H7 (cell line): ENCODE results near the gene CDH23. TPM values are rescaled to one million over a fixed set of nuclear protein-coding genes. Genes with fewer than 3 reads are reported as not detected.

Experiments
- DNase-seq: peaks from one replicate; pipeline ENCODE4 v3.0.0; 2012
- H3K27me3 ChIP-seq: 2 replicates; pipeline ENCODE4 v1.6.0; 2011; ENCODE audit warnings: mild to moderate bottlenecking, low read length; ENCODE audit not compliant: control insufficient read depth, insufficient read depth
- H3K36me3 ChIP-seq: replicated peaks from 2 replicates; pipeline ENCODE4 v1.5.1; 2011; ENCODE audit warnings: low read length; ENCODE audit not compliant: control insufficient read depth, insufficient read depth
- H3K4me3 ChIP-seq: 2 replicates; pipeline ENCODE4 v1.5.1; 2011; ENCODE audit warnings: low read depth, mild to moderate bottlenecking, control low read depth, low read length, moderate library complexity; ENCODE audit not compliant: insufficient read depth
- total RNA-seq: library from RNA; depleted of rRNA; stranded (reverse); fragments of >200 nt; shearing (Covaris generic); gene quantifications from 2 replicates; pipeline ENCODE4 v1.2.3, GENCODE V29; 2014

The CDH23 gene
- total RNA-seq, 1 experiment from 2014 or later, result 4.5 TPM

DNA sequence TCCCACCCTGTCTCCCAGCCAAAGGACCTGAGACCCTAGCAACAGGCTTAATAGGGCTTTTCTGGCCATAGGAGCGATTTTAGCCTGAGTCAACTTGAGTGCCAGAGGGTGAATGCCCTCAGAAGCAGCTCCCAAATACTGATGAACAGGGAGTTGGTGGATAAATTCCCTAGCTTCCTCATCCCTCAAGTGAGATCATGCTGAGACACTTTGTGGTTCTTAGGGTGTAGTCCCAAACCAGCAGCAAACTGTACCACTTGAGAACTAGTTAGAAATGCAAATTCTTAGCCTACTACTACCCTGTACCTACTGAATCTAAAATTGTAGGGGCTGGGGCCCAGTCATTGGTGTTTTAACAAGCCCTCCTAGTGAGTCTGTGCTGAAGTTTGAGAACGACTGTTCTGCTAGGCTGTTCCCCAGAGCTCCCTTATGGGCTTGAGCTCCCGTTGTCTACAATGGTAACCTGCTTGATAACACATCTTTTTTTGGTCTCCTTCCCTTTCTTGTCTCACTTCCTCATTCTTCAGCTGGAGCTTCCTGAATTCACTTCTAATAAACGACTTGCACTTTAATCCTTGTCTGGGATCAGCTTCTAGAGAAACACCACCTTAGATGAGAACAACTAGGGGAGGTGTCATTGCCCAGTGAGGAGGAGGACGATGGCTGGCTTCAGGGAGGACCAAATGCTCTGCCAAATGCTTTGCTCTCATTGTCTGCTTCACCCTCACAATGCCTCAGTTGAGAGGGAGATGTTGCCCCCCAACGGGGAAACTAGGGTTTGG, 18.2 kb upstream of the CDH23 start:
- peaks cover 1% of the 10 kb centered on the region; the same call in 1 of the 2 replicates for H3K27me3 ChIP-seq
- no peak overlapping the region for H3K4me3 ChIP-seq
- H3K36me3 ChIP-seq, result no peaks in the 10 kb centered on the region
- no peak for DNase-seq

DNA sequence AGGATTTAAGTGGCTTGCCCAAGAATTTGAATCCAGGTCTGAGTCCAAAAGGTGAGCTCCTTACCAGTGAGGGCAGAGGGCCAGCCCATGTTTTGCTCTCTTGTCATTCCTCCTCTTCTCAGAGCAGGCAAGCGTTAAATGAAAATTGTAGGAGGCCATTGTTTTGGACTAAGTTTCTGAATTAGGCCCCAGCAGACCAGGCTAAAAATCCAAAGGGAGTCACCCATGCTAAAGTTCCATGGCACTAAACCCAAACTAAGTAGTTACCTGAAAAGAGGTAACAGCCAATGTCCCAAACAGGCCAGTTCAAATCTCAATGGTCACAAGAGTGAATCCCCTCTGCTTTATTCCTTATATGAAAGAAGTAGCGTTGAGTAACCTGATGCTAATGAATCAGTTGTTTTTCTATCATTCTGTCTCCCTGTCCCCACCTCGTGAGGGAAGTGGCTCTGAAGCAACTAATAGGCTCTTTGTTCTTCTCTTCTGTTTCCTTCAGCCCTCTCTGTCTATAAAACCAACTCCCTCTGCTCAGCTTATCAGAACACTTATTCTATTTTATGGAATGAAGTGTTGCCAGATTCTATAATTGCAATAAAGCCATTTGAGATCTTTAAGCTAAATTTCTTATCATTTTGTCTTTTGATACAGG, 17.5 kb upstream of the CDH23 start:
- H3K27me3 ChIP-seq, result peaks cover 1% of the 10 kb centered on the region; the same call in 1 of the 2 replicates
- H3K4me3 ChIP-seq, result no peak overlapping the region
- H3K36me3 ChIP-seq, result no peaks in the 10 kb centered on the region
- DNase-seq, result no peak

DNA sequence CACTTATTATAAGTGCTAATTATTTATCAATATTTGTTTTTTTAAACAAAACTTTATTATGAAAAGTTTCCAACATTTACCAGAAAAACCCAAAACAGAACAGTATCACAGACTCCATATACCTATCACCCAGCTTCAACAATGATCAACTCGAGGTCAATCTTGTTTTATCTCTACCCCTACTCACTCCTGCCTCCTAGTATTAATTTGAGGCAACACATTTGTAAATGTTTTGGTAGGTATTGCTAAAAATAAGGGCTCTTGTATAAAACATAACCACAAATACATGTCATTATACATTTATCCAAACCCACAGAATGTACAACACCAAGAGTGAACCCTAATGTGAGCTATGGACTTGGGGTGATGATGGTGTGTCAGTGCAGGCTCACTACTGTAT, 15.9 kb upstream of the CDH23 start:
- no peaks in the 10 kb centered on the region for H3K36me3 ChIP-seq
- H3K4me3 ChIP-seq, result no peak overlapping the region
- DNase-seq, result no peak
- peaks cover 1% of the 10 kb centered on the region; the same call in 1 of the 2 replicates for H3K27me3 ChIP-seq

DNA sequence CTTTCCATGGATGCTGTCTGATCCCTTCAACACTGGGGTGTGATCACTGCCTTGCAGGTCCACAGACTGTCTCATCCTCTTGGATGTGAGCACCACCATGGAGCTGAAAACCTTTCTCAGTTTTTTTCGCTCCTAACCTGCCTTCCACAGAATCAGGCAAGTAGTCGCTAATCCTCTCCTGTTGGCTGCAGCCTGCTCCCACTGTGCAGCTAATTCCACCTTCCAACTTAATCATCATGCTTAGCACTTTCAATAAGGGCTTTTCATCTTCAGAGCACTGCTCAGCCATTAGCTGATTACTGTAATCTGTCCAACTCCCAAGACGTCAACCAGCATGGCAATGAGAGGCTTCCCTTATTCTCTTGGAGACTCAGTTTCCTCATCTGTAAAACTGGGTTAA, 15.1 kb upstream of the CDH23 start:
- Histone ChIP-seq H3K27me3 (peaks cover 1% of the 10 kb centered on the region; the same call in 1 of the 2 replicates), H3K4me3 (no peak overlapping the region), H3K36me3 (no peaks in the 10 kb centered on the region)
- no peak for DNase-seq

DNA sequence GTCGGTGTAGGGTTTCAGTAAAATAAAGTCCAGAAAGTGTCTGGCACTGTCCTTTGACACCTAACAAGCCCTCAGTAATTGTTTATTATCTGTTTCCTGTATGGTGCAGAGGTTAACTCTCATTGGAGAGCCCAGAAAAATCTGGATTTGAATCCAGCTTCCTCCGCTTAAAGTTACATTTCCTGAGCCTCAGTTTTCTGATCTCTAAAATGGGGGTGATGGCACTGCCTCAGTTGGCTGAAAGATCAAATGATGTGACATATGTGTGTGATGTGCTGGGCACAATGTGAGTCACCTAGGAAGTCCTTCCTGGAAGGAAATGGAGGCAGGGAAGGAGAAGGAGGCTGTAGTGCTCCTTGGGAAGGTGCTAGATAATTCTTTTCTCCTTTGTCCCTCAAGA, 14.7 kb upstream of the CDH23 start:
- H3K4me3 ChIP-seq, result no peak overlapping the region
- peaks cover 1% of the 10 kb centered on the region; the same call in 1 of the 2 replicates for H3K27me3 ChIP-seq
- no peaks in the 10 kb centered on the region for H3K36me3 ChIP-seq
- no peak for DNase-seq

DNA sequence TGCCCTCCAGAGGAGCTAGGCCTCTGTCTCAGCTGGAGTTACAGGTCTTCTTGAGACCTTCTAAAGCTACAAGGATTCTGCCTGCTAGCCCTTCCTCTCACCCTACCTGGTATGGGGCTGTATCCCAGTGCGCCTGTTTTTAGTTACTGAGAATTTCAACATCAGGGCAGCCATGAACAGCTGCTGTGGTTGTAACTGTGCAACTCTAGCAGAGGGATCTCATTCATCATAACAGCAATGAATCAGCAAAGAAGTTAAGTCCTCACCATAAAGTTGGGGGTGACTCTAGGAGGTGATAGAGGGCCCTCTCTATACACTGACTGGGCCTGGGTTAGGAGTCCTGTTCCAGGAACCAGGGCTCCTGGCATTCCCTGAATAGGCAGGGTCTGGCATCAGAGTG, 14.0 kb upstream of the CDH23 start:
- no peak for DNase-seq
- Histone ChIP-seq H3K4me3 (no peak overlapping the region), H3K36me3 (no peaks in the 10 kb centered on the region), H3K27me3 (peaks cover 1% of the 10 kb centered on the region; the same call in 1 of the 2 replicates)

DNA sequence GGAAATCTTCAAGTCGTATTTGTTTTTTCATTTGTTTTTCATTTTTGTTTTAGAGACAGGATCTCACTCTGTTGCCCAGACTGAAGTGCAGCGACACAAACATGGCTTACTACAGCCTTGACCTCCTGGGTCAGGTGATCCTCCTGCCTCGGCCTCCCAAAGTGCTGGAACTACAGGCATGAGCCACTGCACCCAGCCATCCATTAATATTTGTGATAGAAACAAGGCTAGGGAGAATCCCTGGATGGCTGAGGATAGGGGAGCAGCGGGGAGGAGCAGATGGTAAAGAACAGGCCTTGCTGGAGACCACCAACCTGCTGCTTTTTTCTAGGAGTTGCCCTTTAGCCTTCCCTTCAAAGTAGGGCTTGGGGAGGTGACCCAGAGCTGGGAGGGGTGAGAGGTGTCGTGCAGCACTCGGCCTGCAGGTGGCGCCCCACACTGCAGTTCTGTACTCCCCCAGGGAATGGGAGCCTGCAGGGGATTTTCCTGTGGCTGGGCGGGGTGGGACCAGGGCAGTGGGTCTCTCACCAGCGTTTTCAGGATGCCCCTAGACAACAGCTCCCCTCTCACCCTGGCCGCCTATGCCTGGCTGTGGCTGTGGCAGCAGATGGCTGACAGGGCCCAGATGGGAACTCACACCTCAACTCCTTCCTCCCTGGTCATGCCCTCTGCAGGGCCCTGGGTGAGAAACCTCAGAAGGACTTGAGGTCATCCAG, 12.6 kb upstream of the CDH23 start:
- DNase-seq, result peak; percentile 91
- Histone ChIP-seq H3K36me3 (no peaks in the 10 kb centered on the region), H3K27me3 (no peaks in the 10 kb centered on the region), H3K4me3 (no peak overlapping the region)

DNA sequence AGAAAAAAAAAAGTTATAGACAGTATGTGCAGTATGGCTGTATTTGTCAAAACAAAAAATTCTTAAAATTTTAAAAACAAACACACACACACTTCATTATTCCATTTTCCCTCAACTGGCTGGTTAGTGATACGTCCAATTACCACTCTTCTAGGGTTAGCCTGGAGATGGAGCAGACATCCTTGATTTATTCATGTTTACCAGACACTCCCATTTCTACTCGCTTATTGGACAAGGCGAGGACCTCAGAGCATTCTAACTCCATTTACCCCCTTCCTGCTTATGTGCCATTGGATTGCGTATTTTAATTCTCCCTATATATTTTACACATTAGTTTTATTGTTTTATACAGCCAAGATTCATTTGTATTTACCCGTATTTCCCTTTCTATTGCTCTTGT, 8.5 kb upstream of the CDH23 start:
- Histone ChIP-seq H3K27me3 (peaks cover 1% of the 10 kb centered on the region; the same call in 1 of the 2 replicates), H3K36me3 (no peaks in the 10 kb centered on the region), H3K4me3 (no peak overlapping the region)
- no peak for DNase-seq

DNA sequence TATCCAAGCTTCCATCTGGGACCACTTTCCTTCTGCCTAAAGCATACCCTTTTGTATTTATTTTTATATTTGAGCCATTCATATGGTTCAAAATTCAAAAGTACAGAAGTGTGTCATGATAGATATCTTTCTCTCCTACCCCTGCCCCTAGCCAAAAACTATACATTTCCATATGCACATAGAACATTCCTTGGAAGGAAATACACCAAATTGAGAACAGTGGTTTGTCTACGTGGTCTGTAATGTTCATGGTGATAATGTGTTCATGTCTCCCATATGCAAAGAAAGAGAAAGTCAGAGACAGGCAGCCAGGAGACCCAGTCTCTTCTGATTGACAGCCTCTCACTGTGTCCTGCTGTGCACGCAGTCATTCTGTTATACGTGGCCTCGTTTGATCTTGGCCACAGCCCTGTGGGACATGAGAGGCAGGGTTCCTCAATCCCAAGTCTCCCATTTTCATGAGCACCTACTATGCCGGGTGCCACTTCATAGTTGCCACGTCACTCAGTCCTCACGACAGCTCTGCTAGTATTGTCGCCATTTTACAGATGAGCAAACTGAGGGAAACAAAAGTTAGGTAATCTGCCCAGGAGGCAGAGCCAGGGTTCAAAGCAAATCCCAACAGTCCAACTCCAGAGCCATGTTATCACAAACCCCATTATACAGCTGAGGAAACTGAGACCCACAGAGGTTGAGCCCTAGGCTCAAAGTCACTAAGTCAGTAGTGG, 8.0 kb upstream of the CDH23 start:
- H3K27me3 ChIP-seq, result peaks cover 4% of the 10 kb centered on the region; the same call in 1 of the 2 replicates
- no peak overlapping the region for H3K4me3 ChIP-seq
- no peak for DNase-seq
- no peaks in the 10 kb centered on the region for H3K36me3 ChIP-seq

DNA sequence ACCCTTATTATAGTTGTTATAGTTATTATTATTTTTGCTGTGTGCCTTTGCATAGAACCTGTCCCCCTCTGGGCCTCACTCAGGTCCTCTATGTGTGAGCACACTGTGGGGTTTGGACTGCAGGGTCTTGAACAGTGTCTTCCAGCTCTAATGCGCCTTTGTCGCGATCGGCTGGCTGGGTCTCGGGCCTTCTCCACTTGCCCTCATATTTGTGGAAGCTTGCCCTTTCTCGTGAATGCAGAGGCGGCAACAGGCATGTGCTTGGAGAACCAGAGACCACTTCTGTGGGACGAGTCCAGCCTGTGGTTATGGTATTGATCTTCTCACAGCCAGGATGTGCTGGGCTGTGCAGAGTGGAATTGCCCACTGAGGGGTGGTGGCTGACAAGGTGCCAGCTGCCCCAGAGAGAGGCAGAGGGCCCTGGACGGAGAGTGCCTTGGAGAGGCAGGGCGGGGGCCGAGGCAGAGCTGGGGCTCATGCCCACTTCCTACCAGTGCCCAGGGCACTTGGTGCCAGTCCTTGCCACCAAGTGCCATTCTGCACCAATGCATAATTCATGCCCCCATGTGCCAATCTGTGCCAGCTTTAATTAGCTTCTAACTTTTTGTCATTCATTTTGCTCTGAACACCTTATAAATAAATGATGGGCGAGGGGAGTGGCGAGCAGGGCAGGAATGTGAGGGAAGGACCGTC, 6.8 kb upstream of the CDH23 start:
- H3K27me3 ChIP-seq, result peaks cover 4% of the 10 kb centered on the region; the same call in 1 of the 2 replicates
- H3K4me3 ChIP-seq, result no peak overlapping the region
- DNase-seq, result no peak
- no peaks in the 10 kb centered on the region for H3K36me3 ChIP-seq

DNA sequence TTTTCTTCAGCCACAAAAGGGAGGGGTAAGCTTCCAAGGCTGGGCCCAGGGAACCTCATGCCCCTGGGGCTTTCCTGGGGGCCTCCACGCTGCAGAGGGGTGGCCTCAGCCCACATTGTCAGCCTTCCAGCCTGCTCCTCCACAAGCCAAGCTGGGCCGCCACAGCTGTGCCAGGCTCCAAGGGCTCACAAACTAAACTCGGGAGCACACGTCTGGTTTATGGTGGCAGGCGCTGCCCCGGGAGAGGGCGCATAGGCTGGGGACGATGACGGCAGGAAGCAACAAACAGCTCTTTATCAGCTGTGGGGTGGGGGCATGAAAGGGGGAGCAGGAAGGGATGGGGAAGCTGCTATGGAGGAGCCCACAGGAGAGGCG, 6.3 kb upstream of the CDH23 start:
- peaks cover 6% of the 10 kb centered on the region; the same call in 1 of the 2 replicates for H3K27me3 ChIP-seq
- no peaks in the 10 kb centered on the region for H3K36me3 ChIP-seq
- no peak overlapping the region for H3K4me3 ChIP-seq
- peak; percentile 45 for DNase-seq

DNA sequence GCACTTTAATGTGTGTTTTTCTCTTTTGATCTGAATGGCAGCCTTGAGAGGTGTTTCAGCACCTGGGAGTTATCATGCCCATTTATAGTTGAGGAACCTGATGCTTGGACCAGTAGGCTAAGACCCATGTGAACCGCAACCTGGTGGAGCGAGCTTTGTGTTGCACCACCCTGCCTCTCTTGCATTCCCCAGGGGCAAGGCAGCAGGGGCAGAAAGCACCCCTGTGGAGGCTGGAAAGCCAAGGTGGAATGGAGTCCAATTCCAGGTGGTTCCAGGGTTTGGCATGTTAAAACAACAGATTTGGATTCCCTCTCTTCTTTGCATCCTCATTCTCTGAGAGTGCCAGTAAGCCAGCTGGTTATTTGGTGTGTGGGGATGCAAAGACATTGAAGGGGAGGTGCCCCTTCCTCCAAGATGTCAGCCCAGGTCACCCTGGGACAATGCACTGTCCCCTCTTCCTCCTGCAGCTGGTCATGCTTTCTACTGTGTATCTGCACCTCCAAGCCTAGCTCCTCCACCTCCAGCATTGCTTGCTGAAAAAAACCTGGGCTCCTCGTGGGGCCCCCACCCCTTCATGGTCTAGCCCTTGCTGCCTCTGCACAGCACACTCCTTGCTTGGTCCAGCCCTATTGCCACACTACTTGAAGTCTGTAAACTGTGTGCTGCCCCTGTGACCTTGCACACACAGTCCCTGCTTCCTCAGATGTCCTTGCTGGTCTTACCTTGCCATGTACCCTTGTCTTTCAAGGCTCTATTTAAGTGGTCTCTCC, 5.6 kb upstream of the CDH23 start:
- DNase-seq, result no peak
- Histone ChIP-seq H3K4me3 (no peak overlapping the region), H3K36me3 (no peaks in the 10 kb centered on the region), H3K27me3 (peaks cover 6% of the 10 kb centered on the region; the same call in 1 of the 2 replicates)

DNA sequence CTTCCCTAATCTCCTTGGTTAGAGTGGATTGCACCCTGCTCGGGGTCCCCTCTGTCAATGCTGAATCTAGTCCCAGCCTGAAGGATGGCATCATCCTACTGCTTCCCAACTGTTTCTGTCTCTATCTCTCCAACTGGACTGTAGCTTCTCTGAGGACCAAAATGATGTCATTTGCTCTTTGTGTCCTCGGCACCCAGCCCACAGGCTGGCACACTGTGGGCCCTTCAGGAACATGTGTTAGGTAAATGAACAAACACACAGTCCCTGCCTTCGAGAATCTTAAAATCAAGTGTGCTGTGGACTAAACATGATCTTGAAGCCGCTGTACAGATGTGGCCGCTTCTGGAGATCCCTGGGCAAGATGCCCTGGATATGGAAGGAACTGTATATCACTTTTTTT, 5.0 kb upstream of the CDH23 start:
- no peaks in the 10 kb centered on the region for H3K36me3 ChIP-seq
- no peak overlapping the region for H3K4me3 ChIP-seq
- no peak for DNase-seq
- H3K27me3 ChIP-seq, result peaks cover 6% of the 10 kb centered on the region; the same call in 1 of the 2 replicates
